ENCODE results near the gene CENPU.
"Not testable (repeated sequence)": the region's sequence is repeated elsewhere in the genome, so short reads cannot be mapped to it uniquely, and the experiment has no call there.

CENPU gene, protein sequence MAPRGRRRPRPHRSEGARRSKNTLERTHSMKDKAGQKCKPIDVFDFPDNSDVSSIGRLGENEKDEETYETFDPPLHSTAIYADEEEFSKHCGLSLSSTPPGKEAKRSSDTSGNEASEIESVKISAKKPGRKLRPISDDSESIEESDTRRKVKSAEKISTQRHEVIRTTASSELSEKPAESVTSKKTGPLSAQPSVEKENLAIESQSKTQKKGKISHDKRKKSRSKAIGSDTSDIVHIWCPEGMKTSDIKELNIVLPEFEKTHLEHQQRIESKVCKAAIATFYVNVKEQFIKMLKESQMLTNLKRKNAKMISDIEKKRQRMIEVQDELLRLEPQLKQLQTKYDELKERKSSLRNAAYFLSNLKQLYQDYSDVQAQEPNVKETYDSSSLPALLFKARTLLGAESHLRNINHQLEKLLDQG

GRCh38 chr4:184733654-184734524 is at the start of gene CENPU:
TSS of gene CENPU (minus strand) at chr4:184734096. CDS start at chr4:184734062, 34 bp downstream.
- DNase-seq, result peak; percentile 99

- DNase-seq, result no peak
Measured at GRCh38 chr4:184782731-184783373, 49.0 kb upstream of the CENPU start.

GRCh38 chr4:184779160-184779559 is 45.3 kb upstream of the CENPU start:
- not testable (repeated sequence) for DNase-seq

DNA sequence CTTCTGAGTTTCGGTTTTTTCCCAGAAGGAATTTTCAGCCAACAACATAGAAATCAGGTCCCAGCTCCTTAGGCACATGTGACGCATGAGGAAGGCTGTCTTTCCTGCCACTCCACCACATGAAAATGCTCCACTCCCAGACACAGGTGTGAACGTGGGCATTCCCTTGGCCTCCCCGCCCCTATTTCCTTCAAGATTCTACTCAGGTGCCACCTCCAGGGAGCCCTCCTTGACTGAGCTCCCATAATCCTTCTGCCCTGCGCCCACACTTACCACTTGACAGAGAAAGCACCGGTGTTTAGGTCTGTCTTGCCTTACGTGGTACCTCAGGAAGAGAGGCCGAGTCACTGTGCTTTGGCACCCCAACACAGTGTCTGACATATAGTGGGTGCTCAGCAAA is 44.4 kb upstream of the CENPU start:
- DNase-seq, result no peak

- DNase-seq, result no peak
Measured at GRCh38 chr4:184776821-184777220, 42.9 kb upstream of the CENPU start.

DNA sequence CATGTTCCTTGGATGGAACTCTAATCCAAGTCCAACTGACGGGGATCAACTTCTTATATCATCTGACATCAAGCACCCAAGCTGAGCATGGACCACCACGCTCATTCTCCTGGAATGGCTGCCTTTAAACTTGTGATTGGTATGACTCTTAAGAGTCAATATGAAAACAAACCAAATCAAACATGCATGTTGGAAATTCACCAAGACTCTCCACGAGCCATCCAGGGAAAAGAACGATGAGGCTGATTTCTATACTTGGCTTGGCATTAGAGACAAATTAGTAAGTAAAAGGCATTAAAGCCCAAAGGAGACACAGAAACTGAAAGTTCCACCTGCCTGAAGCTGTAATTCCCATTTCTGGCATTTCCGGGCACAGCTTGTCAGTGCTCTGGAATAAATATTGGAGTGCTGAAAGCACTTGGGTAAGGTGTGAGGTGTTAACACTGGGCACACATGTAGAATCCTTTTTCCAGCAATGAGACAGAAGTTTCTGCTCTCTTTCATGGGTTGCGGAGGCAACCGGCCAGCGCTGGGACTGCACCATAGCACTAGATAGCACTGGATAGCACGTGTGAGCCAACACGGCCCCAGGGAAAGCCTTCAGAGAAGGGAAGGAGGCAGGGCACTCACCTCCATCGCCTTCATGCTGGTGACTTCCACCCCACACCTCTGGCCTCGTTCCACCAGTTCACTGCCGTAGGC is 42.1 kb upstream of the CENPU start:
- no peak for DNase-seq

DNA sequence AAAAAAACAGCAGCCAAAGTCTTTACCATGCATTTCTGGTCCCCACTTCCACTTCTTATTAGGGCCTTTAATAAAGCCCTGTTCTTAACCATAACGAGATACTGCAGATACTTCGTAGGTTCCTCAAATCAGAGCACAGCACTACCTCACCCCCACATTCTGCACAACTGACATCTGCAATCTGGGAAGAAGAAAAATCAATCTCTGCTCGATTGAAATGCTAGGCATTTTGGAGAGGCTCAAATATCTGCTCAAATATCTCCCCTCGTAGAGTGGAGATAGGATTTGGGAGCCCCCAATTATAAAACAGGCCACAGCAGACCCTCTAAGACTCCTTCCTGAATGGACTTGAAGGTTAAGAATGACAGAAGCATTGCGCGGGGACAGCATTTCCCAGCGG is 40.3 kb upstream of the CENPU start:
- no peak for DNase-seq

DNA sequence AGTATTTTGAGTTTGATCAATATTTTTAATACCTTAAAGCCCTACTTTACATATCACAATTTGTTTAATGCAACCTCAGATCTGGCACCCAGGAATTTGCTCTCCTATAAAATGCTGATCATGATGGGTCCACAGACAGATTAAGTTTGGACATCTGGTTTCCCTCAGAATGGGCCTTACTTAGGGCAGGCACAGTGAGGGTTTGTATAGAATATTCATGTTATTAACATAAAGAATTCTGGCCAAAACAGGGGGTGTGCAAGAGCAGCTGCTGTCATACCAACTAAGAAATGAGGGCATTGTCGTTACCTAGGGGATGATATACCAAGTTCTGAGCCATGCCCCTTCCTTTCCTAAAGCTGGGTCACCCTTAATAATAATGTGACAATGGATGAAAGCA is 37.5 kb upstream of the CENPU start:
- DNase-seq, result no peak

- no peak for DNase-seq
Measured at GRCh38 chr4:184769141-184769765, 35.4 kb upstream of the CENPU start.

- no peak for DNase-seq
Measured at GRCh38 chr4:184768296-184768695, 34.4 kb upstream of the CENPU start.

DNA sequence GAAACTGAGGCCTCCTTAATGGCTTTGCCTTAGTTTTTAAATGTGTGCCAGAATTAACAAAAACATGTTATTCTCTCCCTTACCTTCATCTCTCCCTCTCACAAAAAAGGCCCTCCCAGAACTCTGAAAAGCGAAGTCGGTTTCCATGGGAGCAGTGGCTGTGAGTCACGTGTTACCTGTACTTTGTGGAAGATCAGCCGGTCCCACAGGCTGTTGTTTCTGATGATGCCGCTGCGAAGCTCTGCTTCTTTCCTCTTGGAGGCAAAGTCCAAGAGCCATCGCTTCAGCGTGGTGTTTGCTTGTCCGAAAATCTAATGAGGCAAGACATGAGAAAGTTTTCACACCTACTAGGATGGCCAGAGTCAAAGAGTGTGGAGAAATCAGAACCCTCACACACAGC is 32.5 kb upstream of the CENPU start:
- DNase-seq, result no peak

DNA sequence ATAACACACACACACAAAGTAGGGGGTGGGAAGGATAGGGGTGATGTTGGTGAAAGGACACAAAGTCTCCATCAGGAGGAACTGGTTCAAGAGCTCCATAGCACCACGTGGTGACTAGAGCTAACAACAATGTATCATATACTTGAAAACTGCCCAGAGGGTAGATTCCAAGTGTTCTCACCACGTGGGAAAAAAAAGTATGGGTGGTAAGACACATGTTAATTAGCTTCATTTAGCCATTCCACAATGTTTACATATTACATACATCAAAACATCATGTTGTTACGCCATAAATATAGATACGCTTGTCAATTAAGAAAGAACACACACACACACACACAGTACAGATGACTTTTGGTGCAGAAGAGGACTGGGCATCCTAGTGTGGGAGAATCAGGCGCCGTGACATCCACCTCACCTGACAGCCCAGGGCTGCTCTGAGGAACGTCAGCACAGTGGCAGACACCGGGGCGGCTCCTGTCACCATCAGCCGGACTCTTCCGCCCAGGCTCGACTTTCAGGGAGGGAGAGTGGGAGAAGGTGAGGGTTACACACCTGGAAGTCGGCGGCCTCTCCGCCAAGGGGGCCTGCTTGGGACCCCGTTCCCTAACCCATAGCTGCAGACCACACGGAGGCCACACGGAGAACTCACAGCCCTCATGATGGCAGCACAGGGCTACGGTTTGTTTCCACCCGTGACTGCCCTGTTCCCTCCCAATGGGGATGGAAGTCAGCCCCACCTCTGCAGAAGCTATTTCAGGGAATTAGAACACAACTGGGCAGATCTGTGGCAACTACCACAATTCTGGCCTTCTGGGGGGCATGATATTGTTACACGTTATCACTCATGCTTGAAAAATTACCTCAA is 31.8 kb upstream of the CENPU start:
- no peak for DNase-seq

DNA sequence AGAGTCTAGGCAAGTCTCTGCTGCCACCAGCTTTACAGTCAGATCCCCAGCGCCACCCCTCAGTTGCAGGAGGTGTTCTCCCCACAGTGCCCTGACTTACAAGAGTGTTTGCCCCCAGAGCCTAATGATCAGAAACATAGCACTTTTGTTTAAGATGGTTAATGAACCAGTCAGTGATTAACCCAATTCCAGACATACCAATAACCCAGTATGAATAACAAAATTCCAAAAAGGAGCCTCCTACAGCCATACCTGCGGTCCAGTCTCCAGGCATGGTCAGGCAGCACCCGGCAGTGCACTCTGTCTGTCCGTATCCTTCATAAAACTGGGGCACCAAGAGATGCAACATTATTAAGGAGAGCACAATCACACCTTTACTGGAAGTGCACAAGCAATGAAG is 30.7 kb upstream of the CENPU start:
- no peak for DNase-seq

- DNase-seq, result no peak
Measured at GRCh38 chr4:184763150-184763780, 29.4 kb upstream of the CENPU start.

GRCh38 chr4:184762100-184762499 is 28.2 kb upstream of the CENPU start:
- DNase-seq, result no peak

- DNase-seq, result no peak
Measured at GRCh38 chr4:184760681-184761080, 26.8 kb upstream of the CENPU start.

- no peak for DNase-seq
Measured at GRCh38 chr4:184757810-184758209, 23.9 kb upstream of the CENPU start.

GRCh38 chr4:184756399-184756798 is 22.5 kb upstream of the CENPU start:
- no peak for DNase-seq

GRCh38 chr4:184755278-184755677 is 21.4 kb upstream of the CENPU start:
- no peak for DNase-seq

- no peak for DNase-seq
Measured at GRCh38 chr4:184752496-184753275, 18.8 kb upstream of the CENPU start.

Data from NCI-H345 (cell line).